GM19351 (cell line): ENCODE results near the gene LEPROT.
"Not testable (repeated sequence)": the region's sequence is repeated elsewhere in the genome, so short reads cannot be mapped to it uniquely, and the experiment has no call there.

ENCODE experiments used
- ATAC-seq: cut with Tn5 transposase; IDR thresholded peaks from one replicate; pipeline ENCODE4 v1.9.1; 2021; ENCODE audit warnings: mild to moderate bottlenecking, moderate library complexity; ENCODE audit not compliant: unreplicated experiment

The LEPROT gene, protein sequence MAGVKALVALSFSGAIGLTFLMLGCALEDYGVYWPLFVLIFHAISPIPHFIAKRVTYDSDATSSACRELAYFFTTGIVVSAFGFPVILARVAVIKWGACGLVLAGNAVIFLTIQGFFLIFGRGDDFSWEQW

DNA sequence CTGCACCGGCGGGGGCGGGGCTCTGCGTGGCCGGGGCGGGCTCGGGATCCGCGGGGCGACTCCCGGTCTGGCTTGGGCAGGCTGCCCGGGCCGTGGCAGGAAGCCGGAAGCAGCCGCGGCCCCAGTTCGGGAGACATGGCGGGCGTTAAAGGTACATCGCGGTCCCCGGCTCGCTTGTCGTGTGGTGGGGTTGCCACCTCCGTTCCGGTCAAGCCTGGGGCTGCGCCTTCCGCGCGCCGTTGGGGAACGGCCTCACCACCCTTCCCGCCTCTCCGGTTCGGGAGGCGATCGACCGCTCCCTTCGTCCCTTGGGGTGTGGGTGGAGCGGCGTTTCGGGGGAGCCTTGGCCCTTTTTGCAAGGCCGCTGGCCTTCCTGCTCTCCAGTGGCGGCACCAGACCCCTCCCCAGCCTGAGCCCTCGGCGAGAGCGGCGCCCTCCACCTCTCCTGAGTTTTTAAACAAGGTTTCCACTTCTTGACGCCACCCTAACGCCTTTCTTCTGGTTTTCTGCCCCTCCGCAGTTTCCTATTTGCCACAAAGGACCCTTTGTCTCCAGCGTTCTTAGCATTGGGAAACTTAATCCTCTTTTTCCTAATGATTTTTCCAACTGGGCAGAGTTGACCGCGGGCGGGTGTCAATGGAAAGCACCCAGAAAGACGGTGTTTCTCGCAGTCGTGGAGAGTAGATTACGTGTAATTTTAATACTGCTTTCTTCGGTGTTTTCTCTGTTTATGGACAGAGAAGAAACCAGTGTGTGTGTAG, at the start of gene LEPROT, which contains the start of gene LEPR:
Gene LEPROT (plus strand): TSS at position 79 of the 761 bp plus-strand sequence. CDS start 57 bp downstream, at position 136.
Gene LEPR (plus strand): TSS at position 79 of the 761 bp plus-strand sequence. CDS start 144,898 bp downstream, outside the sequence.
- peak; percentile 1 for ATAC-seq

DNA sequence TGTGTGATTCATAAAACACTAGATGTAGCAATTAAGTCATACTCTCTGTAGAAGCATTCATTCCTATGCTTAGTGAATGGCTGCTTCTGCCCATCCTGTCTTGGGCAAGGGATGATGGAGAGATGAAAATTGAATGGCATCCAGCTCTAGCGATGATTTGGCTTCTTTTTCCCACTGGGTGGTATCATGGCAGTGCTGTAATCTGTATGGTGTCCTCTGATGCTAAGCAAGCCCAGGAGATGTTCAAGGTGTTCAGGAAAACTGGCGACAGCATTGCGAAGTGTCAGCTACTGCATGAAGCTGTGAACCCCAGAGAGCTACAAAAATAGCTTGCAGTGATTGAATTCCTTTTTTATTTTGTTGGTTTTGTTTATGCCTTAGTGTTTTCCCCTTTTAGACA, 48.9 kb upstream of the LEPROT start:
- no peak for ATAC-seq

DNA sequence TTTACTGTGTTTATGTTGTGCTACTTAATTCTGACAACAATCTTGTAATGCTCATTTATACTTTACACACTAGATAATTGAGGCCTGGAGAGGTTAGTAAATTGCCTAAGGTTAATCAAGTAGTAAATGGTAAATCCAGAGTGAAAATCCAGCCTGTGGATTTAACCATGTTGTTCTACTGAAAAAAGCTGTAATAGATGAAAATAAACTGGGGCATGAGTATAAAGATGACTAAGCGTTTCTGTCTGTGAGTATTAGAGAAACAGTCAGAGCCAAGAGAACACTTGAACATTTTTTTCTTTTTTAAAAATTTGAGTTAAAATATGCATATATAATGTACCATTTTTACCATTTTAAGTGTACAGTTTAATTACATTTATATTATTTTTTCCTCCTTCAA, 47.9 kb upstream of the LEPROT start:
- ATAC-seq: no peak

DNA sequence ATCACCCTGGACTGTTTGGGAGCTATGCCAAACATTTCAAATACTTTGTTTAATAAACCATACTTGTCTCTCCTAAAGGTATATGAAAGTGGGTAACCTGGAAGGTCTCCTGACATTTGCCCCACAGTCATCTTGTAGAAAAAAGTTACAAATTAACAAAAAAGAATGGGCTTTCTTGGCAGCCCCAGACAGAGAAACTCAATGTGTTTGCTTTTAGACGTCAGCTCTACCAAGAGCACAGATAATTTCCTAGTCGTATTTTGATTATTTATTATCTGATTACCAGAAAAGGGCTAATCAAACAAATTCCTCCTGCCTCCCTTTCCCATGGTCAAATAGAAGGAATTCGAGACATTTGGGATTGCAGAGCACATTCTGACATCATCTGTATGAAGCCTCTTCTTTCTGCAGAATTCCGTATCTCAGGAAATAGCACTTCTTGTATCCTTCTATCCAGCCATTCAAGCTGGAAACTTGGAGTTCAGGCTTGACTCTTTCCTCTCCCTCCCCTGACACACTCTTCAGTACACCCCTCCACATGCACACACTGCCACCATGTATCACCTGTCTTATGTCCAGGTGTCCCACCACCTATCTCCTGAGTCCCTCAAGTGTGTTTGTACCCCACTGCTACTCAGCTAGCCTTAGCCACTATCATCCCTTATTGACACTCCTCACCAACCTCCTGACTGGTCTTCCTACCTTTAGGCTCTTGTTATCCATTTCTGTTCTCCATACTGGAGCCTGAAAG, 42.8 kb upstream of the LEPROT start:
- no peak for ATAC-seq

DNA sequence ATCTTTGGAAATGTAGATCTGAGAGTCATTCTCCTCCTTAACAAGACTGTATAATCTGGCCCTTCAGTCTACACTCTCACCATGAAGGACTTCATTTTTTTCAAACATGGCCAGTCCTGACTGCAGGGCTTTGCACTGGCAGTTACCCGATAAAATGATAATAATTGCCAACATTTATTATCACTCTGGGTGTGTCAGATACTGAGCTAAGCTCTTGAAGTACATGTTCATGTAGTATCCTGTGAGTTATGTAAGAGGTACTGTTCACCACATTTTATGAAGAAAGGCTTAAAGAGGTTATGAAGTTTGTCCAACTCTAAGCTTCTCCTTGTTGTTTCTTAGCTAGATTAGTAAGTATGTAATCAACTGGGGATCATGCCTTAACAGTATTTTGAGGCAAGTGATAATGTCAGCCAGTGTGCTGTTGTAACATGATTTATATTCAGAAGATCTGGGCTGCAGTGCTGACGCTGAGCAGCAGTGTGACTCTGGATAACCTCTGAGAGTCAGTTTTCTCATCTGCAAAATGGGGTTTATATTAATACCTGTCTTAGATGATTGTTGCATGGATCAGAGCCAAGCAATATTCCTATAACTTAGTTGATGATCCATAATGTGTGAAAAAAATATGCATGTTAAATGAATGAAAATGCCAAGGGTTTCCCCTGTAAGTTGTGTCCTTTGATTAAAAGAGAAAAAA, 42.1 kb upstream of the LEPROT start:
- no peak for ATAC-seq

DNA sequence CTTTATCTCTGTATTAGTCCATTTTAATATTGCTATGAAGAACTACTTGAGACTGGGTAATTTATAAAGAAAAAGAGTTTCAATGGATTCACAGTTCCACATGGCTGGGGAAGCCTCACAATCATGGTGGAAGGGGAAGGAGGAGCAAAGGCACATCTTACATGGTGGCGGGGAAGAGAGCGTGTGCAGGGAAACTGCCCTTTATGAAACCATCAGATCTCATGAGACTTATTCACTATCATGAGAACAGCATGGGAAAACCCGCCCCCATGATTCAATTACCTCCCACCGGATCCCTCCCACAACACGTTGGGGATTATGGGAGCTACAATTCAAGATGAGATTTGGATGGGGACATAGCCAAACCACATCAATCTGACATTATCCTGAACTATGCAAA, 36.0 kb upstream of the LEPROT start:
- not testable (repeated sequence) for ATAC-seq

DNA sequence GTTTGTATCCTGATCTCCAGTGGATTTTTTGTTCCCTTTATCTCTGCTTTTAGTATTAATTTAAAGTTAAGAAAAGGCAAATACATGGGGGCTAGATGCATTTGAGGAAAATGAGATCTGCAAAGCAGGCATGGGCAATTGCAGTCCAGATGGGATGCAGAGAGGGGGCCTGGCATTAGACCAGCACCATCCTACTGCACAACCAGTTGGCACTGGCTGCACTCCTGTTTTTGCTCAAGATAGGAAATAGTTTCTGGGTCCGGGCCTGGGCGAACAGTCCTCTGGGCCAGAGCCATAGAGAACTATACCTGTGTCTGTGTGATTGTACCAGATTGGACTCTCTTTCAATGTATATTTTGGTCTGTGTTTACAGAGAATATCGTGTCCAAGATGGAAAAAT, 34.0 kb upstream of the LEPROT start:
- ATAC-seq: no peak

DNA sequence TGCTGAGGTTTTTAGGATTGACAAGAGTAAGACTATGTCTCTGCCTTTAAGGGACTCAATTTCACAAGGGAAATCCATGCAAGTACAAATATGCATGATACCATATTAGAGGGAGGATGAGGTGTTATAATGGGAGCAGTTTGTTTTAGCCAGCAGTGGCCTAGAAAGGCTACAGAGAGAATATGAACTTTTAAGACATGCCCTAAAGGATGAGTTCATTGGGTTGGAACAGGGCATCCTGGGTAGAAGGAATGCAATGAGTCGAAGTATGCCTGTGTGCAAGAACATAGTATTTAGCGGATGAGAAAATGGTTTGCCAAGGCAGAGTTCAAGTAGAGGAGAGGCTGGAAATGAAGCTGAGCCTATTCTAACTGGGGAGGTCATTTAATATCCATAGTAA, 32.6 kb upstream of the LEPROT start:
- ATAC-seq: no peak

DNA sequence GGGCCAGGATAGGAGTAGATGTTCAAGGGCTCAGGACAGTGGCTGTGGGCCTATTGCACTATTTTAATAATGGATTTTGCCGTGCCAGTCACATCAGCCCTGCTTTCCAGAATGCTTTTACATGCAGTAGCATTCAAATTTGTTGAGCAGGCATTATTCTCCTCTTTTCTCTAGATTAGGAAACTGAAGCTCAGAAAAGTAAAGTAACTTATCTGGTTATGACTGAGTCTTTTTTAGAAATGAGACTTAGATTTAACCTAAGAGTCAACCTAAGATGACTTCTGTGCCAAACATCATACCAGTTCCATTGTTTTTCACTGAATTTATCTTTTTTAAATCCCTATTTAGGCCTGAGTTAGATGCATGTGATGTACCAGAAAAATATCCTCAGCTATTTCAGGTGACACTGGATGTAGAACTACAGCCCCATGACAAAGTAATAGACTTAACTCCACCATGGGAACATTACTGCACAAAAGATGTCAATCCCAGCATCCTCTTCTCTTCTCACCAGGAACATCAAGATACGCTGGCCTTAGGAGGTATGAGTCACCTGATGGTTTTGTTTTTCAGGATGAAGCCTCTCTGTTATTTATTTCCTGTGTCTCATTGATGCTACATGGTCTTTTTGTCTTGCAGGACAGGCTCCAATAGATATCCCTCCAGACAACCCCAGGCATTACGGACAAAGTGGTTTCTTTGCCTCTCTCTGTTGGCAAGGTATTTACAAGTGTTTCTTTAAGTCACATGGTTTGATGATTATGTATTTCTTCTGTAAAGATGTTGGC, 31.4 kb upstream of the LEPROT start:
- ATAC-seq: no peak

DNA sequence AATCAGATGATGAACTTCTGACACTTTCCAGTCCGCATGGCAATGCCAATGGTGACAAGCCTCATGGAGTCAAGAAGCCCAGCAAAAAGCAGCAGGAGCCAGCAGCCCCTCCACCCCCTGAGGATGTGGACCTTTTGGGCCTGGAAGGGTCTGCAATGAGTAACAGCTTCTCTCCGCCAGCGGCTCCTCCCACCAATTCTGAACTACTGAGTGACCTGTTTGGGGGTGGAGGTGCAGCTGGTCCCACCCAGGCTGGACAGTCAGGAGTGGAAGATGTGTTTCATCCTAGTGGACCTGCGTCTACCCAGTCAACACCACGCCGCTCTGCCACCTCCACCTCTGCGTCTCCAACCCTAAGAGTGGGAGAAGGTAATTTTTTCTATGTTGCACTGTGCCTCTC, 28.0 kb upstream of the LEPROT start:
- ATAC-seq: no peak

DNA sequence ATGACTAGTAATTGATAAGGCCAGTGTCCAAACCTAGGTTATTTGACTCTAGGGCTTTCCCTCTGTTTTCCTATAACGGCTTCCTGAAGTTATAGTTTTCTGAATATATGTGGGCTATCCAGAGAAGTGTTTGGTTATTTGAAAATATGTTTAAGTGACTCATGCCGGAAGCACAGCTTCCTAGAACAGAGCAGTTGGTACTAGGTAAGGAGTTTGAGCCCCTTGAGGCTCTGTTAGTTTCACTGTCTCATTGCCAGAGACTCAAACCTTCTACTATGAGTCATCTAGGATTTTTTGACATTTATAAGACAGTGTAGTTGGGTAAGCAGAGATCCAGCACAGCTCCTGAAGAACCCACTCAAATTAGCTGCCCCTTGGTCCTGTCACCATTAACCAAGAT, 27.1 kb upstream of the LEPROT start:
- ATAC-seq: peak; percentile 97

DNA sequence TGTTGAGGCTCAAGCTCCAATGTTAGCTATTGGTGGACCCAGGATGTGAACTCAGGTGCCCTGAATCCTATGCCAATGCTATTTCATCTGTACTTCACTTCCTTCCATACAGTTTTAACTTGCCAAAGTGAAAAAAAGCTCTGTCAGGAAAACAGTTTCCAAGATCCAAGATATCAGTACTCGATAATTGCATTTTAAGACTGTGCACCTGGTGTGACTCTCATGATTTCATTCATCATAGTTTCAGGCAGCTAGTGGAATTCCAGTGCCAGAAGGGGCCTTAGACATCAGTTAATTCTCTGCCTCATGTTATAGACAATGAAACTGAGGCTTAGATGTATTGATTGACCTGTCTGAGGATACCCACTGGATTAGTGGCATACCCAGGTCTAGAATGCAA, 26.5 kb upstream of the LEPROT start:
- no peak for ATAC-seq

DNA sequence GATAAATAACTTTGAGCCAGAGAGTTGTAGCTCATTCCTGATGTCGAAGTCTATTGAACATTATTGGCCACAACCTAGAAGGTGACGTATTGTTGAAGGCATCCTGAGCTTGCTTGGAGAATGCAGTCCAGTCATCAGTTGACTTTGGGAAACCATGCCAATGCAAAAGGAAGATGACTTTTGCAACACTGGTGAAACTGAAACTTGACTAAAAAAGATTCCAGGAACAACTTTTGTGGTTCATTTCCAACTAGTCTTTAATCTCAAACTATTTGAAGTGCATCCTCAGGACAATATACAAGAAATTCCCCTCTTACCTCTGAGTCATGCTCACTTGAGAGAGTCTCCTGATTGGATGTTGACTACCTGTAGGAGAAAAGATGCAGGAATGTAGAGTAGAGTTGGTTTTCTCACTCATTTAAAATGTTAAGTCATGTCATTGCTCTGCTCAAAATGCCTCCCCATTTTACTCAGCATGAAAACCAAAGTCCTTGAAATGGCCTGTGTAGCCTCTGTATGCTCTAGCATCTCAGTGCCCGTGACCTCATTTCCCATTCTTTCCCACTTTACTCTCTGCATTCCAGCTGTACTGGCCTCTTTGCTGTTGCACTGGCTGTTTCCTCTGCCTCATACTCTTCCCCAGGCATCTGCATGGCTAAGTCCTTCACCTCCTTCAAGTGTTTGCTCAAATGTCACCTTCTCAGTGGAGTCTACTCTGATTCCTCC, 24.4 kb upstream of the LEPROT start:
- no peak for ATAC-seq

DNA sequence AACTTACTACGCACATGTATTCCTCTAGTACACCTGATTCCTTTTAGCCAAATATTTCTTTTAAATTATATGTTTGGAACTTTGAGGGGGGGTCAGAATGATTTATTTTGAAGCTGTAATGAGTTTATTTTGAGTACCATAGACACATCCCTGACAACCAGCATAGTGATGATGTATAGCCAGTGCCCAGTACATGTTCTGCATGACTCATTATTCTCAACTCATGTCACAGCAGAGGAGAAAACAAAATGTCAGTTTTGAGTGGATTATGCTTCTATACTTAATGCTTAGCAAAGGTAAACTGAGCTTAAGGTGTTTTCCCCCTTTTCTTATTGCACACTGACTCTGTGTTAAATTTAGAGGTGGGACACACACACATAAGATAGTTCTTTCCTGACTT, 22.4 kb upstream of the LEPROT start:
- no peak for ATAC-seq

DNA sequence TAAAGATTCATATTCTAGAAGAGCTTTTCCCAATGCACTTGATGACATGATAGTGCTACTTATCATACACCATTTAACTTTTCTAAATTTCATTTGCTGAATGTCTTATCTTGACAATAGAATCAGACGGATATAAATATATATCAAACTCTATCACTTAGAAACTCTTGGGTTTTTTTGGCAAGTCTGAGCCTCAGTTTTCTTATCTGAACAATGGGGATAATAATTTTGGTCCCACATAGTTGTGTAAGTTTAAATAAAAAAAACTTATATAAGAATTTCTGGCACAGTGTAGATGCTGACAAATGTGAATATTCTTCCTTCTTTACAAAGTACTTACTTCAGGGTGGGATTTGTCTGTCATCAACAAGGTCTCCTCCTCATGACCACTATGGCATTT, 21.5 kb upstream of the LEPROT start:
- no peak for ATAC-seq

DNA sequence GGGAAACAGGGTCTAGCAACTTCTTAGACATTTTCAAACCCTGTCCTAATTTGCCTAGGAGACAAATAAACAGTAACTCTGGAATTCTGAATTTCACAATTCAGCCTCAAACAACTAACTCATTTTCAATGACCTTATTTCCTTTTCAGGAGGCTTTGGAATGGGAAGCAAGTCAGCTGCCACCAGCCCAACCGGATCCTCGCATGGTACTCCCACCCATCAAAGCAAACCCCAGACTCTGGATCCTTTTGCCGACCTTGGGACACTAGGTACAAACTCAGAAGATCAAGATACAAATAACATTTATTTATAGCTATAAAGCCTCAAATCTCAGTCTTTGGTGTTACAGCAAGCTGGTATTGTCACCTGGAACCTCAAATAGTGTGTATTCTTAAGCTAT, 18.9 kb upstream of the LEPROT start:
- no peak for ATAC-seq

DNA sequence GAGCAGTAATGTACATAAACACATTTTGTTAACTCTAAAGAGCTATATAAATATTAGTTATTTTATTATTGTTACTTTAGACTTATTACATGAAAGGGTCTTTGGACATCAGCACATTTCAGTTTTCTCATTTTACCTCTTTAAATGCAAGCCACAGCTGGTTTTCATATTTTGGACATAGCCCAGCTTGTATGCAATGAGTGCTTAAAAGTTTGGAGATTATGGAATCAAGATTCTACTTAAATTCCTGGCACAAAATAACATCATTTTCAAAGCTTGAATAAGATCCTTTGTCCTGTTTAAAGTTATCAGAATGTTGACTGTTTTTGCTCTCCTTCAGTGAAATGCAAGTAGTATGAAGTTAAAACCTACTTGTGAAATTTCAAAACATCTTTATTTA, 15.5 kb upstream of the LEPROT start:
- ATAC-seq: no peak

DNA sequence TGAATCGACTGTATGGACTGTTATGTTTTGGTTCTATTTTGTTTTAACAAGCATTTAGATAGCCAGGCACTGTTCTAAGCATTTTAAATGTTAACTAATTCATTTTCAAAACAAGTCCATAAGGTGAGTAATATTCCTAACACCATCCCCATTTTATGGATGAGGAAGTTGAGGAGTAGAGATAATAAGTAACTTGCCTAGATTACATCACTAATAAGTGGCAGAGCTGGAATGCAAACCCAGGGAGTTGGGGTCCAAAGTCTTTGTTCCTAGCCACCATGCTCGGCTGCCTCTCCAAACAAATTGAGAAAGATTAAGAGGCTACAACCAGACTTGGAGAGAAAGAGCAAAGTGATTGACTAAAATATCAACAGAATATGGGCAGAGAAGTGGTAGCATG, 12.6 kb upstream of the LEPROT start:
- ATAC-seq: no peak

DNA sequence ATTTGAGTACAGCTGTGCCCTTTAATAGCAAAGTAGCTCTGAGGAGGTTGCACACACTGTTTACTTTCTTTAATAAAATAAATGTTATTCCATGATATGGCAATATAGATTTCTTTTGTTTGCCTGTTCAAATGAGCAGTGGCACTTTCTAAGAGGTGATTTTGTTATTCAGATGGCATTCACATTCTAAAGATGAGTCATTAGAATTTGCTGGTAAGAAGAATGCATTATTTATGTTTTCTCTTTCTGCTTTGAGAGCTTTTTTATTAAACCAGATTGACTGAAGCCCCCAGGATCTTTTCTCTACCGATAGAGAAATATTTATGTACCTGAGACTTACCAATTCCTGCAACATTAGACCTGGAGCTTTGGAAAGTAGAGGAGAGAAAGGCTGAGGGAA, 11.2 kb upstream of the LEPROT start:
- no peak for ATAC-seq

DNA sequence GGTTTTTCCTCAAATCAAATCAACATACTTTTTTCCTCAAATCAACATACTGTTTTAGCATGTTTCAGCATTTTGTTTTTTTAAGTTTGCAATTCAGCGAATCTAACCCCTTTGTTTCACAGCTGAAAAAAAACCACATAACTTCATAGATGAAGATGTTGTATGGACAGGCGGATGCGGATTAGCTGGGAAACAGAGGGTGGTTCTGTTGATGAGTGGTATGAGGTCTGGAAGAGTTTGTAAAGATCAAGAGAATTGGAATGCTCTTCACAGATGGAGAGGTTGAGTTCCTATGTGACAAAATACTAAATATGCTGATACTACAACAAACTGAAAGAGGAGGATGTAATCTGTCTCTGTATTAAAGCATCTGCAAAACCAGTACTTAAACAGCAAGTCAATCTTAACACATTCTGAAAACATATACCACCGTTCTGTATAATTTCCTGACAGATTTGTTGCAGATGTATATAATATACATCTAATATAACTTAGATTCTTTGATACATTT, 10.6 kb upstream of the LEPROT start:
- no peak for ATAC-seq
